Neural progenitor cell (in vitro differentiated cells): ENCODE data around the gene KLK7. TPM values are rescaled to one million over a fixed set of nuclear protein-coding genes. Genes with fewer than 3 reads are reported as not detected.
"Not testable (repeated sequence)": the region's sequence is repeated elsewhere in the genome, so short reads cannot be mapped to it uniquely, and the experiment has no call there.

Source experiments
- DNase-seq: peaks from one replicate; pipeline ENCODE4 v3.0.0-alpha.2; 2016; ENCODE audit warnings: low spot score
- H2AFZ ChIP-seq: fragments of 200-600 bp; sonication (generic); replicated peaks from 2 replicates; pipeline ENCODE4 v1.6.1; 2016; ENCODE audit warnings: antibody characterized with exemption
- H3F3A ChIP-seq: fragments of 200-600 bp; sonication (generic); 2 replicates; pipeline ENCODE4 v1.6.1; 2016; ENCODE audit warnings: antibody characterized with exemption, low read depth
- H3K27ac ChIP-seq: fragments of 200-600 bp; sonication (generic); 2 replicates; pipeline ENCODE4 v1.5.1; 2016; ENCODE audit warnings: mild to moderate bottlenecking
- H3K27me3 ChIP-seq: fragments of 200-600 bp; sonication (generic); 2 replicates; pipeline ENCODE4 v1.6.1; 2016; ENCODE audit warnings: mild to moderate bottlenecking, moderate library complexity
- H3K36me3 ChIP-seq: fragments of 200-600 bp; sonication (generic); 2 replicates; pipeline ENCODE4 v1.5.1; 2016
- H3K4me1 ChIP-seq: fragments of 200-600 bp; sonication (generic); 2 replicates; pipeline ENCODE4 v1.6.1; 2016; ENCODE audit warnings: mixed run types
- H3K4me2 ChIP-seq: fragments of 200-600 bp; sonication (generic); 2 replicates; pipeline ENCODE4 v1.6.1; 2016
- H3K4me3 ChIP-seq: fragments of 200-600 bp; sonication (generic); 2 replicates; pipeline ENCODE4 v1.5.1; 2016
- H3K79me2 ChIP-seq: fragments of 200-600 bp; sonication (generic); 2 replicates; pipeline ENCODE4 v1.6.1; 2016; ENCODE audit warnings: low read depth
- H3K9ac ChIP-seq: fragments of 200-600 bp; sonication (generic); 2 replicates; pipeline ENCODE4 v1.6.1; 2016
- H3K9me3 ChIP-seq: fragments of 200-600 bp; sonication (generic); 2 replicates; pipeline ENCODE4 v1.5.1; 2016; ENCODE audit warnings: low read depth
- H4K20me1 ChIP-seq: fragments of 200-600 bp; sonication (generic); 2 replicates; pipeline ENCODE4 v1.6.1; 2016; ENCODE audit warnings: low read depth
- H3K27ac Mint-ChIP-seq: 3 replicates; pipeline ENCODE4 v1.8.0; 2021; ENCODE audit warnings: mixed read lengths
- H3K27me3 Mint-ChIP-seq: 2 replicates; pipeline ENCODE4 v1.8.0; 2022; ENCODE audit warnings: low read depth, mild to moderate bottlenecking, inconsistent platforms, moderate library complexity, mixed read lengths; ENCODE audit not compliant: insufficient read depth
- H3K36me3 Mint-ChIP-seq: 3 replicates; pipeline ENCODE4 v1.8.0; 2021; ENCODE audit warnings: mixed read lengths
- H3K4me1 Mint-ChIP-seq: 3 replicates; pipeline ENCODE4 v1.8.0; 2021; ENCODE audit warnings: mixed read lengths
- H3K4me3 Mint-ChIP-seq: 3 replicates; pipeline ENCODE4 v1.8.0; 2021; ENCODE audit warnings: mild to moderate bottlenecking, moderate library complexity, mixed read lengths
- H3K9me3 Mint-ChIP-seq: 3 replicates; pipeline ENCODE4 v1.8.0; 2020; ENCODE audit warnings: mixed read lengths
- CTCF ChIP-seq: fragments of 200-600 bp; sonication (generic); IDR thresholded peaks from 2 replicates; pipeline ENCODE4 v1.5.1; 2017; ENCODE audit warnings: antibody characterized with exemption, mild to moderate bottlenecking
- EZH2 ChIP-seq: fragments of 200-600 bp; sonication (generic); IDR thresholded peaks from 2 replicates; pipeline ENCODE4 v1.6.1; 2017; ENCODE audit warnings: antibody characterized with exemption, mild to moderate bottlenecking, moderate library complexity
- EZH2phosphoT487 ChIP-seq: fragments of 200-600 bp; sonication (generic); IDR thresholded peaks from 2 replicates; pipeline ENCODE4 v1.6.1; 2017; ENCODE audit warnings: antibody characterized with exemption
- total RNA-seq: library from RNA; depleted of rRNA; stranded (reverse); fragments of >200 nt; gene quantifications from 2 replicates; pipeline ENCODE4 v1.2.3, GENCODE V29; 2015; ENCODE audit warnings: low replicate concordance

Gene KLK7
- total RNA-seq, 1 donor from 2014 or later, result 0.36 TPM

- Mint-ChIP-seq H3K9me3 (no peaks in the 10 kb centered on the region), H3K4me3 (no peak overlapping the region), H3K36me3 (no peaks in the 10 kb centered on the region), H3K27ac (no peak overlapping the region), H3K4me1 (no peaks in the 10 kb centered on the region), H3K27me3 (peaks cover 5% of the 10 kb centered on the region)
- Histone ChIP-seq H3K79me2 (no peaks in the 10 kb centered on the region), H2AFZ (no peak overlapping the region), H3K4me2 (no peak overlapping the region), H3K4me1 (no peaks in the 10 kb centered on the region), H3K27ac (no peak overlapping the region), H3K27me3 (peaks cover 27% of the 10 kb centered on the region), H4K20me1 (no peaks in the 10 kb centered on the region), H3K36me3 (no peaks in the 10 kb centered on the region), H3F3A (no peaks in the 10 kb centered on the region), H3K9me3 (no peaks in the 10 kb centered on the region), H3K4me3 (no peak overlapping the region), H3K9ac (no peak overlapping the region)
- no peak for DNase-seq
- TF ChIP-seq EZH2phosphoT487 (no peak), CTCF (no peak), EZH2 (no peak)
Observed at GRCh38 chr19:50992666-50993035, 8.9 kb upstream of the KLK7 start.

GRCh38 chr19:50984416-50984815 is 699 bp upstream of the KLK7 start:
- H3K27me3 Mint-ChIP-seq, result peaks cover 15% of the 10 kb centered on the region
- H3K9me3 ChIP-seq, H4K20me1 ChIP-seq, H2AFZ ChIP-seq, H3K36me3 Mint-ChIP-seq, DNase-seq, H3K9me3 Mint-ChIP-seq, H3F3A ChIP-seq, H3K4me1 Mint-ChIP-seq, H3K4me3 ChIP-seq, H3K36me3 ChIP-seq, H3K4me3 Mint-ChIP-seq, H3K79me2 ChIP-seq, H3K4me2 ChIP-seq, H3K9ac ChIP-seq, H3K4me1 ChIP-seq, H3K27ac ChIP-seq, H3K27ac Mint-ChIP-seq: not testable (repeated sequence)
- peaks cover 66% of the 10 kb centered on the region for H3K27me3 ChIP-seq

GRCh38 chr19:50982186-50982585 is 1.5 kb downstream of the KLK7 start:
- Mint-ChIP-seq H3K27ac (no peak overlapping the region), H3K36me3 (no peaks in the 10 kb centered on the region), H3K4me1 (peaks cover 17% of the 10 kb centered on the region), H3K9me3 (peaks cover 4% of the 10 kb centered on the region), H3K27me3 (peaks cover 15% of the 10 kb centered on the region), H3K4me3 (no peak overlapping the region)
- no peak overlapping the region for H3K27ac ChIP-seq
- H3K4me1 ChIP-seq, result peaks cover 3% of the 10 kb centered on the region
- no peak overlapping the region for H3K9ac ChIP-seq
- no peak overlapping the region for H2AFZ ChIP-seq
- TF ChIP-seq EZH2phosphoT487 (no peak), EZH2 (no peak), CTCF (no peak)
- H4K20me1 ChIP-seq, result no peaks in the 10 kb centered on the region
- H3K79me2 ChIP-seq, result no peaks in the 10 kb centered on the region
- DNase-seq, result no peak
- H3K36me3 ChIP-seq, result no peaks in the 10 kb centered on the region
- no peaks in the 10 kb centered on the region for H3K9me3 ChIP-seq
- no peaks in the 10 kb centered on the region for H3F3A ChIP-seq
- no peak overlapping the region for H3K4me3 ChIP-seq
- H3K27me3 ChIP-seq, result peaks cover 43% of the 10 kb centered on the region
- no peak overlapping the region for H3K4me2 ChIP-seq

- no peak overlapping the region for H3K4me3 ChIP-seq
- no peak overlapping the region for H3K27ac ChIP-seq
- no peak for TF ChIP-seq EZH2
- TF ChIP-seq CTCF, result no peak
- no peak for TF ChIP-seq EZH2phosphoT487
- Mint-ChIP-seq H3K27me3 (peaks cover 15% of the 10 kb centered on the region), H3K9me3 (peaks cover 6% of the 10 kb centered on the region), H3K4me1 (peaks cover 17% of the 10 kb centered on the region), H3K4me3 (no peak overlapping the region), H3K27ac (peak overlapping the region; percentile 10), H3K36me3 (no peaks in the 10 kb centered on the region)
- H3K27me3 ChIP-seq, result peaks cover 38% of the 10 kb centered on the region
- no peaks in the 10 kb centered on the region for H3K36me3 ChIP-seq
- H2AFZ ChIP-seq, result no peak overlapping the region
- H3K79me2 ChIP-seq, result no peaks in the 10 kb centered on the region
- DNase-seq, result no peak
- H3K9ac ChIP-seq, result no peak overlapping the region
- no peaks in the 10 kb centered on the region for H3F3A ChIP-seq
- no peak overlapping the region for H3K4me2 ChIP-seq
- no peaks in the 10 kb centered on the region for H4K20me1 ChIP-seq
- peaks cover 3% of the 10 kb centered on the region for H3K4me1 ChIP-seq
- H3K9me3 ChIP-seq, result no peaks in the 10 kb centered on the region
Observed at GRCh38 chr19:50981587-50982146, 2.0 kb downstream of the KLK7 start.
